Neural progenitor cell (in vitro differentiated cells): Measurements from ENCODE around the gene RALY. TPM values are rescaled to one million over a fixed set of nuclear protein-coding genes. Genes with fewer than 3 reads are reported as not detected.

Experiments used
- DNase-seq: peaks from one replicate; pipeline ENCODE4 v3.0.0-alpha.2; 2016; ENCODE audit warnings: low spot score
- H2AFZ ChIP-seq: fragments of 200-600 bp; sonication (generic); replicated peaks from 2 replicates; pipeline ENCODE4 v1.6.1; 2016; ENCODE audit warnings: antibody characterized with exemption
- H3F3A ChIP-seq: fragments of 200-600 bp; sonication (generic); 2 replicates; pipeline ENCODE4 v1.6.1; 2016; ENCODE audit warnings: antibody characterized with exemption, low read depth
- H3K27ac ChIP-seq: fragments of 200-600 bp; sonication (generic); 2 replicates; pipeline ENCODE4 v1.5.1; 2016; ENCODE audit warnings: mild to moderate bottlenecking
- H3K27me3 ChIP-seq: fragments of 200-600 bp; sonication (generic); 2 replicates; pipeline ENCODE4 v1.6.1; 2016; ENCODE audit warnings: mild to moderate bottlenecking, moderate library complexity
- H3K36me3 ChIP-seq: fragments of 200-600 bp; sonication (generic); 2 replicates; pipeline ENCODE4 v1.5.1; 2016
- H3K4me1 ChIP-seq: fragments of 200-600 bp; sonication (generic); 2 replicates; pipeline ENCODE4 v1.6.1; 2016; ENCODE audit warnings: mixed run types
- H3K4me2 ChIP-seq: fragments of 200-600 bp; sonication (generic); 2 replicates; pipeline ENCODE4 v1.6.1; 2016
- H3K4me3 ChIP-seq: fragments of 200-600 bp; sonication (generic); 2 replicates; pipeline ENCODE4 v1.5.1; 2016
- H3K79me2 ChIP-seq: fragments of 200-600 bp; sonication (generic); 2 replicates; pipeline ENCODE4 v1.6.1; 2016; ENCODE audit warnings: low read depth
- H3K9ac ChIP-seq: fragments of 200-600 bp; sonication (generic); 2 replicates; pipeline ENCODE4 v1.6.1; 2016
- H3K9me3 ChIP-seq: fragments of 200-600 bp; sonication (generic); 2 replicates; pipeline ENCODE4 v1.5.1; 2016; ENCODE audit warnings: low read depth
- H4K20me1 ChIP-seq: fragments of 200-600 bp; sonication (generic); 2 replicates; pipeline ENCODE4 v1.6.1; 2016; ENCODE audit warnings: low read depth
- H3K27ac Mint-ChIP-seq: 3 replicates; pipeline ENCODE4 v1.8.0; 2021; ENCODE audit warnings: mixed read lengths
- H3K27me3 Mint-ChIP-seq: 2 replicates; pipeline ENCODE4 v1.8.0; 2022; ENCODE audit warnings: low read depth, mild to moderate bottlenecking, inconsistent platforms, moderate library complexity, mixed read lengths; ENCODE audit not compliant: insufficient read depth
- H3K36me3 Mint-ChIP-seq: 3 replicates; pipeline ENCODE4 v1.8.0; 2021; ENCODE audit warnings: mixed read lengths
- H3K4me1 Mint-ChIP-seq: 3 replicates; pipeline ENCODE4 v1.8.0; 2021; ENCODE audit warnings: mixed read lengths
- H3K4me3 Mint-ChIP-seq: 3 replicates; pipeline ENCODE4 v1.8.0; 2021; ENCODE audit warnings: mild to moderate bottlenecking, moderate library complexity, mixed read lengths
- H3K9me3 Mint-ChIP-seq: 3 replicates; pipeline ENCODE4 v1.8.0; 2020; ENCODE audit warnings: mixed read lengths
- EZH2 ChIP-seq: fragments of 200-600 bp; sonication (generic); IDR thresholded peaks from 2 replicates; pipeline ENCODE4 v1.6.1; 2017; ENCODE audit warnings: antibody characterized with exemption, mild to moderate bottlenecking, moderate library complexity
- EZH2phosphoT487 ChIP-seq: fragments of 200-600 bp; sonication (generic); IDR thresholded peaks from 2 replicates; pipeline ENCODE4 v1.6.1; 2017; ENCODE audit warnings: antibody characterized with exemption
- total RNA-seq: library from RNA; depleted of rRNA; stranded (reverse); fragments of >200 nt; gene quantifications from 2 replicates; pipeline ENCODE4 v1.2.3, GENCODE V29; 2015; ENCODE audit warnings: low replicate concordance
- TF ChIP-seq, protein P1 (sequence below): fragments of 200-600 bp; sonication (generic); IDR thresholded peaks from 2 replicates; pipeline ENCODE4 v1.5.1; 2017; ENCODE audit warnings: antibody characterized with exemption, mild to moderate bottlenecking

Gene RALY
- total RNA-seq, 1 donor from 2014 or later = 102 TPM

DNA sequence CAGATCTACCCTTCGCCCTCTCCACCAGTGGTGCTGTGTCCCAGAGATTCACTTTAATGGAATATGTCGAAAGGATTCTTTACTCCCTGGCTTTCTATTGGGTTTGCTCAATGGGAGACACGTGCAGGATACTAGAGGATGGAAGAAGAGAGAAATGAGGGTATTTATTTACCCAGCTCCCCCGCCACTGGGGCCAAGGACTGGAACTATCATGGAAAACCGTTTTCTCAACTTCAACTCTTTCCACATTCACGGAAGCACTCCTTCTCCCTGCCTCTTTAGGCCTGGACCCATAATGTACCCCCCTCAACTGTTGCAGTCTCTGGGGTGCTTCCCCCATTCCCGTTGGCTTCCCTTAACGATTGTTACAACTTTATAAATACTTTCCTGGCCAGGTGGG, 26.6 kb upstream of the RALY start:
- H3K4me2 ChIP-seq = no peak overlapping the region
- Mint-ChIP-seq H3K4me3 (no peak overlapping the region), H3K27ac (no peak overlapping the region), H3K9me3 (peaks cover 9% of the 10 kb centered on the region), H3K4me1 (no peaks in the 10 kb centered on the region), H3K36me3 (no peaks in the 10 kb centered on the region), H3K27me3 (no peaks in the 10 kb centered on the region)
- no peak overlapping the region for H3K27ac ChIP-seq
- no peaks in the 10 kb centered on the region for H3K79me2 ChIP-seq
- H3F3A ChIP-seq = no peaks in the 10 kb centered on the region
- no peak for DNase-seq
- H3K4me1 ChIP-seq = no peaks in the 10 kb centered on the region
- no peaks in the 10 kb centered on the region for H4K20me1 ChIP-seq
- H3K9me3 ChIP-seq = no peaks in the 10 kb centered on the region
- no peak overlapping the region for H3K9ac ChIP-seq
- no peak overlapping the region for H3K4me3 ChIP-seq
- H3K27me3 ChIP-seq = no peaks in the 10 kb centered on the region
- TF ChIP-seq, protein P1, sequence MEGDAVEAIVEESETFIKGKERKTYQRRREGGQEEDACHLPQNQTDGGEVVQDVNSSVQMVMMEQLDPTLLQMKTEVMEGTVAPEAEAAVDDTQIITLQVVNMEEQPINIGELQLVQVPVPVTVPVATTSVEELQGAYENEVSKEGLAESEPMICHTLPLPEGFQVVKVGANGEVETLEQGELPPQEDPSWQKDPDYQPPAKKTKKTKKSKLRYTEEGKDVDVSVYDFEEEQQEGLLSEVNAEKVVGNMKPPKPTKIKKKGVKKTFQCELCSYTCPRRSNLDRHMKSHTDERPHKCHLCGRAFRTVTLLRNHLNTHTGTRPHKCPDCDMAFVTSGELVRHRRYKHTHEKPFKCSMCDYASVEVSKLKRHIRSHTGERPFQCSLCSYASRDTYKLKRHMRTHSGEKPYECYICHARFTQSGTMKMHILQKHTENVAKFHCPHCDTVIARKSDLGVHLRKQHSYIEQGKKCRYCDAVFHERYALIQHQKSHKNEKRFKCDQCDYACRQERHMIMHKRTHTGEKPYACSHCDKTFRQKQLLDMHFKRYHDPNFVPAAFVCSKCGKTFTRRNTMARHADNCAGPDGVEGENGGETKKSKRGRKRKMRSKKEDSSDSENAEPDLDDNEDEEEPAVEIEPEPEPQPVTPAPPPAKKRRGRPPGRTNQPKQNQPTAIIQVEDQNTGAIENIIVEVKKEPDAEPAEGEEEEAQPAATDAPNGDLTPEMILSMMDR = no peak
- no peak for TF ChIP-seq EZH2
- H2AFZ ChIP-seq = no peak overlapping the region
- H3K36me3 ChIP-seq = no peaks in the 10 kb centered on the region

- Histone ChIP-seq H3K27ac (no peak overlapping the region), H3K4me1 (no peaks in the 10 kb centered on the region), H3K79me2 (no peaks in the 10 kb centered on the region), H3K27me3 (no peaks in the 10 kb centered on the region), H3F3A (no peaks in the 10 kb centered on the region), H2AFZ (no peak overlapping the region), H3K9me3 (no peaks in the 10 kb centered on the region), H4K20me1 (no peaks in the 10 kb centered on the region), H3K4me2 (no peak overlapping the region), H3K9ac (no peak overlapping the region), H3K36me3 (no peaks in the 10 kb centered on the region), H3K4me3 (no peak overlapping the region)
- no peaks in the 10 kb centered on the region for H3K4me1 Mint-ChIP-seq
- TF ChIP-seq, protein P1 = no peak
- TF ChIP-seq EZH2 (no peak), EZH2phosphoT487 (no peak)
- no peaks in the 10 kb centered on the region for H3K36me3 Mint-ChIP-seq
- H3K27me3 Mint-ChIP-seq = no peaks in the 10 kb centered on the region
- H3K4me3 Mint-ChIP-seq = no peak overlapping the region
- no peak overlapping the region for H3K27ac Mint-ChIP-seq
- DNase-seq = no peak
- H3K9me3 Mint-ChIP-seq = peaks cover 9% of the 10 kb centered on the region
Measured at GRCh38 chr20:33969563-33969962, 24.1 kb upstream of the RALY start.

DNA sequence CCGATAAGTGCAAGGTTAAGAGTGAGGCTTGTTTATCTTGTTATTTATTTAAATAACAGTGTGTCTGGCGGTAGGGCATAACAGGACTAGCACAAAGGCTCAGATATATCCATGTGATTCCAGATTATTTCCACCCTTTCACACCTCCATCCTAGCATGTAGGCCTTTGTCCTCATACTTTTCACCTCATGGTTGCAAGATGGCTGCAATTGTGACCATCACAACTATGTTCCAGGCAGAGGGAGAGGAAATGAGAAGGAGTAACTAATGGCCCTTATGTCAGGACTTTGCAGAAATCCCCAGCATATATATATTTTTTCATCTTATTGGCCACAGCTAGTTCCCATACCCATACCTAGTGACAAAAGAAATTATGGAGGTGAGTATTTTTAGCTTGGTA, 23.5 kb upstream of the RALY start:
- Mint-ChIP-seq H3K9me3 (peaks cover 9% of the 10 kb centered on the region), H3K27ac (no peak overlapping the region), H3K4me1 (no peaks in the 10 kb centered on the region), H3K4me3 (no peak overlapping the region), H3K27me3 (no peaks in the 10 kb centered on the region), H3K36me3 (no peaks in the 10 kb centered on the region)
- H3K4me3 ChIP-seq = no peak overlapping the region
- H3K9me3 ChIP-seq = no peaks in the 10 kb centered on the region
- no peaks in the 10 kb centered on the region for H3K4me1 ChIP-seq
- no peak overlapping the region for H3K27ac ChIP-seq
- H3K36me3 ChIP-seq = no peaks in the 10 kb centered on the region
- no peaks in the 10 kb centered on the region for H3K79me2 ChIP-seq
- no peaks in the 10 kb centered on the region for H3F3A ChIP-seq
- no peak overlapping the region for H3K4me2 ChIP-seq
- H3K9ac ChIP-seq = no peak overlapping the region
- no peak for DNase-seq
- TF ChIP-seq EZH2phosphoT487 (no peak), EZH2 (no peak)
- TF ChIP-seq, protein P1 = no peak
- H2AFZ ChIP-seq = no peak overlapping the region
- no peaks in the 10 kb centered on the region for H4K20me1 ChIP-seq
- no peaks in the 10 kb centered on the region for H3K27me3 ChIP-seq
